Gastroesophageal sphincter (tissue), 3 donors: Measurements from ENCODE around the gene B4GALNT1.

Experiments used
- CTCF ChIP-seq, 4 experiments: fragments of 200-600 bp in 2 of 4; fragments of 450-650 bp in 2 of 4; sonication (generic) in 1 of 4; IDR thresholded peaks; one replicate each; pipeline ENCODE4 v1.5.1; 2017 to 2019; ENCODE audit warnings: antibody characterized with exemption in 4 of 4, mild to moderate bottlenecking in 2 of 4, moderate library complexity in 2 of 4
- POLR2A ChIP-seq, 2 donors: fragments of 450-650 bp; IDR thresholded peaks; one replicate each; pipeline ENCODE4 v1.6.1; 2017; ENCODE audit warnings: antibody characterized with exemption in 2 of 2, mild to moderate bottlenecking in 2 of 2, moderate library complexity in 1 of 2

DNA sequence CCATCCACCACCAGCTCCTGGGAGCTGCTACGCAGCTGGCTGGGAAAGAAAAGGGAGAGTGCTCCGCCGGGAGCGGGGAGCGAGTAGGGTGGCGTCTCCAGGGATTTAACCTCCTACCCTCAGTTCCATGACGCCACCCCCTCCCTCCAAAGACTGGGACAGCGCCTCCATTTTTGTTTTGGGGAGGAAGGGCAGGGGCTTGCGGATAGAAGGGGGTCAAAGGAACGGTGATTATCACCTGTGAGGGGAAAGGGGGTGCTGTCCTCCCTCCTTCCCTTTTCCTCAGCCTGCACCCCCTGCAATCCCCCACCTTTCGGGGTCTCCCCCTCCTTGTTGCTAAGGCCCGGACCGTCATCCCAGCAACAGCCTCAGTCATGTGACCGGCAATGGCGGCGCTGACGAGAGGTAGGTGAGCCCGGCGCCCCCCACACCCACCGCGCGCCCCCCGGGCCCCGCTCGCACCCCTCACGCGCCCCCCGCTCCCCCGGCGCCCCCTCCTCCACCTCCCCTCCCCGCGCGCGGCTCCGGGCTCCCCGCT lies 28.5 kb downstream of the B4GALNT1 start, which contains the start of gene DTX3:
- TF ChIP-seq CTCF (IDR thresholded peaks at IDR 0.05): no peak
- TF ChIP-seq POLR2A (IDR thresholded peaks at IDR 0.05): peak; percentile 18 to 29
